Trophoblast cell (in vitro differentiated cells and primary cell): ENCODE results near the gene GALE.

Experiments
- DNase-seq, 2 donors: peaks; one replicate each; pipeline ENCODE4 v3.0.0-alpha.2; 2016
- H2AFZ ChIP-seq: 2 replicates; pipeline ENCODE4 v1.6.1; 2013; ENCODE audit warnings: low read length, moderate library complexity, mild to moderate bottlenecking; ENCODE audit not compliant: insufficient read depth, poor library complexity
- H2AK5ac ChIP-seq: 2 replicates; pipeline ENCODE4 v1.6.1; 2013; ENCODE audit warnings: mild to moderate bottlenecking, low read length
- H2BK120ac ChIP-seq: 2 replicates; pipeline ENCODE4 v1.6.1; 2013; ENCODE audit warnings: low read length, mild to moderate bottlenecking, moderate library complexity; ENCODE audit not compliant: insufficient read depth, poor library complexity
- H2BK12ac ChIP-seq: 2 replicates; pipeline ENCODE4 v1.6.1; 2013; ENCODE audit warnings: mild to moderate bottlenecking, low read length, moderate library complexity
- H2BK5ac ChIP-seq: 2 replicates; pipeline ENCODE4 v1.6.1; 2013; ENCODE audit warnings: low read length, low read depth, moderate library complexity, mild to moderate bottlenecking; ENCODE audit not compliant: poor library complexity
- H3K14ac ChIP-seq: 2 replicates; pipeline ENCODE4 v1.6.1; 2013; ENCODE audit warnings: mild to moderate bottlenecking, low read length
- H3K18ac ChIP-seq: 2 replicates; pipeline ENCODE4 v1.6.1; 2013; ENCODE audit warnings: mild to moderate bottlenecking, low read length
- H3K23ac ChIP-seq: 2 replicates; pipeline ENCODE4 v1.6.1; 2013; ENCODE audit warnings: low read length
- H3K27ac ChIP-seq: 2 replicates; pipeline ENCODE4 v1.5.1; 2013; ENCODE audit warnings: low read depth, mild to moderate bottlenecking, inconsistent platforms, low read length, moderate library complexity
- H3K27me3 ChIP-seq: 2 replicates; pipeline ENCODE4 v1.6.1; 2013; ENCODE audit warnings: inconsistent platforms, mild to moderate bottlenecking, low read length, moderate library complexity; ENCODE audit not compliant: insufficient read depth
- H3K36me3 ChIP-seq, 2 experiments: 1 replicate in 1 of 2; 2 replicates in 1 of 2; pipeline ENCODE4 v1.6.1; 2013; ENCODE audit warnings: low read length in 2 of 2, mild to moderate bottlenecking in 2 of 2, moderate library complexity in 1 of 2; ENCODE audit not compliant: insufficient read depth in 2 of 2, control insufficient read depth in 1 of 2
- H3K4ac ChIP-seq: 2 replicates; pipeline ENCODE4 v1.6.1; 2013; ENCODE audit warnings: low read depth, mild to moderate bottlenecking, low read length, moderate library complexity
- H3K4me1 ChIP-seq, 2 experiments: 1 replicate in 1 of 2; 2 replicates in 1 of 2; pipeline ENCODE4 v1.6.1; 2013; ENCODE audit warnings: low read length in 2 of 2, mild to moderate bottlenecking in 2 of 2, moderate library complexity in 1 of 2; ENCODE audit not compliant: insufficient read depth in 2 of 2, control insufficient read depth in 1 of 2
- H3K4me2 ChIP-seq: 2 replicates; pipeline ENCODE4 v1.6.1; 2013; ENCODE audit warnings: inconsistent platforms, mild to moderate bottlenecking, low read length, moderate library complexity
- H3K4me3 ChIP-seq: 2 replicates; pipeline ENCODE4 v1.5.1; 2013; ENCODE audit warnings: mild to moderate bottlenecking, low read depth, low read length, inconsistent platforms
- H3K79me1 ChIP-seq: one replicate; pipeline ENCODE4 v1.6.1; 2013; ENCODE audit warnings: low read length
- H3K79me2 ChIP-seq: 2 replicates; pipeline ENCODE4 v1.6.1; 2013; ENCODE audit warnings: low read length, mild to moderate bottlenecking; ENCODE audit not compliant: control insufficient read depth, insufficient read depth, poor library complexity
- H3K9ac ChIP-seq: 2 replicates; pipeline ENCODE4 v1.6.1; 2013; ENCODE audit warnings: mild to moderate bottlenecking, low read length
- H3K9me3 ChIP-seq: 2 replicates; pipeline ENCODE4 v1.6.1; 2013; ENCODE audit warnings: low read depth, mild to moderate bottlenecking, control low read depth, inconsistent platforms, low read length; ENCODE audit not compliant: insufficient read depth
- H4K12ac ChIP-seq: 2 replicates; pipeline ENCODE4 v1.6.1; 2013; ENCODE audit warnings: low read depth, mild to moderate bottlenecking, low read length, moderate library complexity
- H4K8ac ChIP-seq: 2 replicates; pipeline ENCODE4 v1.6.1; 2013; ENCODE audit warnings: low read depth, mild to moderate bottlenecking, low read length, moderate library complexity
- H4K91ac ChIP-seq: one replicate; pipeline ENCODE4 v1.6.1; 2013; ENCODE audit warnings: low read depth, mild to moderate bottlenecking, low read length, moderate library complexity
- WGBS: extraction: QIAGEN DNeasy Blood & Tissue Kit; methylation state at CpG from one replicate; pipeline ENCODE4 v1.1.7; 2013; ENCODE audit warnings: missing lambda C conversion rate; ENCODE audit not compliant: insufficient read length, insufficient coverage; ENCODE audit errors: extremely low coverage; 5-methylcytosine and 5-hydroxymethylcytosine counted together

The GALE gene

DNA sequence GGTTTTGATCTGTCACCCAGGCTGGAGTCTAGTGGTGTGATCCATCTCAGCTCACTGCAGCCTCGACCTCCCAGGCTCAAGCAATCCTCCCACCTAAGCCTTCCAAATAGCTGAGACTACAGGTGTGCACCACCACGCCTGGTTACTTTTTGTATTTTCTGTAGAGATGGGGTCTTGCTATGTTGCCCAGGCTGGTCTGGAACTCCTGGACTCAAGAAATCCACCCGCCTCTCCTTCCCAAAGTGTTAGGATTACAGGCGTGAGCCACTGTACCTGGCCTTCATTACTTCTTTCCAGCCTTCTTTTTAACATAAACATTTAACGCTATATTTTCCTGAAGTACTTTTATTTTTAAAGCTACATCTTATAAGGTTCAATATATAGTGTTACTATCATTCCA lies 43.1 kb upstream of the GALE start:
- no peaks in the 10 kb centered on the region for H3K27me3 ChIP-seq
- no peak overlapping the region for H2BK5ac ChIP-seq
- no peak overlapping the region for H4K8ac ChIP-seq
- H3K9ac ChIP-seq: no peak overlapping the region
- no peak overlapping the region for H3K27ac ChIP-seq
- no peaks in the 10 kb centered on the region for H3K4me1 ChIP-seq
- no peaks in the 10 kb centered on the region for H3K36me3 ChIP-seq
- H3K23ac ChIP-seq: no peak overlapping the region
- H3K79me2 ChIP-seq: no peaks in the 10 kb centered on the region
- no peak overlapping the region for H3K18ac ChIP-seq
- H3K4me3 ChIP-seq: no peak overlapping the region
- no peak overlapping the region for H2AFZ ChIP-seq
- DNase-seq: no peak
- H3K4ac ChIP-seq: no peak overlapping the region
- H3K9me3 ChIP-seq: no peaks in the 10 kb centered on the region
- H2BK120ac ChIP-seq: no peak overlapping the region
- no peaks in the 10 kb centered on the region for H3K79me1 ChIP-seq
- no peak overlapping the region for H3K4me2 ChIP-seq
- no peak overlapping the region for H4K12ac ChIP-seq
- H2AK5ac ChIP-seq: no peak overlapping the region
- H2BK12ac ChIP-seq: no peak overlapping the region
- no CpG with 5 or more reads among the region's 5 CpGs for WGBS
- no peak overlapping the region for H3K14ac ChIP-seq
- H4K91ac ChIP-seq: no peak overlapping the region

GRCh38 chr1:23838401-23838866 lies 37.9 kb upstream of the GALE start:
- H3K9ac ChIP-seq: no peak overlapping the region
- DNase-seq: peak; percentile 52 to 79
- H3K4me1 ChIP-seq: peaks cover 0 to 6% of the 10 kb centered on the region in 2 experiments
- no peaks in the 10 kb centered on the region for H3K36me3 ChIP-seq
- no peak overlapping the region for H2AFZ ChIP-seq
- no peak overlapping the region for H2BK120ac ChIP-seq
- no peak overlapping the region for H4K8ac ChIP-seq
- H3K4ac ChIP-seq: no peak overlapping the region
- H2BK12ac ChIP-seq: no peak overlapping the region
- H3K14ac ChIP-seq: no peak overlapping the region
- H3K27me3 ChIP-seq: peaks cover 3% of the 10 kb centered on the region
- no peak overlapping the region for H3K23ac ChIP-seq
- no peak overlapping the region for H4K12ac ChIP-seq
- H3K79me2 ChIP-seq: no peaks in the 10 kb centered on the region
- H3K79me1 ChIP-seq: no peaks in the 10 kb centered on the region
- no peak overlapping the region for H3K18ac ChIP-seq
- peaks cover 2% of the 10 kb centered on the region for H3K9me3 ChIP-seq
- H2AK5ac ChIP-seq: no peak overlapping the region
- H3K4me3 ChIP-seq: peak overlapping the region; percentile 60
- H2BK5ac ChIP-seq: no peak overlapping the region
- H3K4me2 ChIP-seq: peak overlapping the region; percentile 60
- no peak overlapping the region for H3K27ac ChIP-seq
- no CpG with 5 or more reads among the region's 21 CpGs for WGBS
- H4K91ac ChIP-seq: no peak overlapping the region

- DNase-seq: no peak
- Histone ChIP-seq H3K27ac (no peak overlapping the region), H4K12ac (no peak overlapping the region)
Measured at GRCh38 chr1:23837908-23838307, 37.4 kb upstream of the GALE start.

GRCh38 chr1:23836037-23836436 lies 35.5 kb upstream of the GALE start:
- Histone ChIP-seq H3K79me2 (no peaks in the 10 kb centered on the region), H3K36me3 (no peaks in the 10 kb centered on the region), H2AFZ (no peak overlapping the region), H4K8ac (no peak overlapping the region), H3K9me3 (peaks cover 2% of the 10 kb centered on the region), H4K12ac (no peak overlapping the region), H3K79me1 (no peaks in the 10 kb centered on the region), H3K23ac (no peak overlapping the region), H3K9ac (no peak overlapping the region), H3K18ac (no peak overlapping the region), H3K27me3 (peaks cover 3% of the 10 kb centered on the region), H3K4me1 (peaks cover 0 to 6% of the 10 kb centered on the region in 2 experiments), H4K91ac (no peak overlapping the region), H3K4ac (no peak overlapping the region), H2AK5ac (no peak overlapping the region), H3K4me2 (no peak overlapping the region), H2BK5ac (no peak overlapping the region), H3K4me3 (no peak overlapping the region), H3K14ac (no peak overlapping the region), H3K27ac (no peak overlapping the region), H2BK120ac (no peak overlapping the region), H2BK12ac (no peak overlapping the region)
- WGBS: no CpG with 5 or more reads among the region's 3 CpGs
- no peak for DNase-seq

More at GRCh38 chr1:23837908-23838307, 37.4 kb upstream of the GALE start:
- H3K79me1 ChIP-seq: no peaks in the 10 kb centered on the region
- no CpG with 5 or more reads among the region's 13 CpGs for WGBS
- H3K23ac ChIP-seq: no peak overlapping the region
- no peak overlapping the region for H3K4me3 ChIP-seq
- H2AFZ ChIP-seq: no peak overlapping the region
- no peak overlapping the region for H4K8ac ChIP-seq
- H3K4ac ChIP-seq: no peak overlapping the region
- peak overlapping the region; percentile 60 for H3K4me2 ChIP-seq
- H3K18ac ChIP-seq: no peak overlapping the region
- no peak overlapping the region for H2BK5ac ChIP-seq
- H2BK120ac ChIP-seq: no peak overlapping the region
- no peak overlapping the region for H3K9ac ChIP-seq
- no peak overlapping the region for H4K91ac ChIP-seq
- H3K36me3 ChIP-seq: no peaks in the 10 kb centered on the region
- H3K14ac ChIP-seq: no peak overlapping the region
- no peak overlapping the region for H2BK12ac ChIP-seq
- H3K9me3 ChIP-seq: peaks cover 2% of the 10 kb centered on the region
- H2AK5ac ChIP-seq: no peak overlapping the region
- peaks cover 0 to 6% of the 10 kb centered on the region in 2 experiments for H3K4me1 ChIP-seq
- peaks cover 3% of the 10 kb centered on the region for H3K27me3 ChIP-seq
- no peaks in the 10 kb centered on the region for H3K79me2 ChIP-seq
